ENCODE measurements around the gene BBS9.

BBS9 gene

GRCh38 chr7:33578881-33579672, 449.7 kb downstream of the BBS9 start:
- FAIRE-seq: no peak

GRCh38 chr7:33579673-33579960, 450.3 kb downstream of the BBS9 start:
- DNase-seq (ENCODE audit: extremely low spot score, insufficient read length, low read depth) (no peak), FAIRE-seq (no peak)

More at GRCh38 chr7:33578881-33579672, 449.7 kb downstream of the BBS9 start:
- no peak for DNase-seq (ENCODE audit: extremely low spot score, insufficient read length, low read depth)

GRCh38 chr7:33581236-33581635, 451.9 kb downstream of the BBS9 start:
- FAIRE-seq (no peak), DNase-seq (ENCODE audit: extremely low spot score, insufficient read length, low read depth) (no peak)

GRCh38 chr7:33582104-33582503, 452.7 kb downstream of the BBS9 start:
- FAIRE-seq (no peak), DNase-seq (ENCODE audit: extremely low spot score, insufficient read length, low read depth) (no peak)

GRCh38 chr7:33582533-33582932, 453.2 kb downstream of the BBS9 start:
- DNase-seq (ENCODE audit: extremely low spot score, insufficient read length, low read depth): no peak
- FAIRE-seq: no peak

GRCh38 chr7:33589911-33590310, 460.5 kb downstream of the BBS9 start:
- FAIRE-seq (no peak), DNase-seq (ENCODE audit: extremely low spot score, insufficient read length, low read depth) (no peak)

GRCh38 chr7:33590916-33591315, 461.6 kb downstream of the BBS9 start:
- FAIRE-seq: no peak

GRCh38 chr7:33591490-33591889, 462.1 kb downstream of the BBS9 start:
- FAIRE-seq (no peak), DNase-seq (ENCODE audit: extremely low spot score, insufficient read length, low read depth) (no peak)

More at GRCh38 chr7:33590916-33591315, 461.6 kb downstream of the BBS9 start:
- DNase-seq (ENCODE audit: extremely low spot score, insufficient read length, low read depth): no peak

GRCh38 chr7:33592718-33593117, 463.4 kb downstream of the BBS9 start:
- DNase-seq (ENCODE audit: extremely low spot score, insufficient read length, low read depth): no peak
- no peak for FAIRE-seq

- FAIRE-seq (no peak), DNase-seq (ENCODE audit: extremely low spot score, insufficient read length, low read depth) (no peak)
Measured at GRCh38 chr7:33593611-33594010, 464.2 kb downstream of the BBS9 start.

- FAIRE-seq (no peak), DNase-seq (ENCODE audit: extremely low spot score, insufficient read length, low read depth) (no peak)
Measured at GRCh38 chr7:33596686-33597085, 467.3 kb downstream of the BBS9 start.

GRCh38 chr7:33597181-33597580, 467.8 kb downstream of the BBS9 start:
- DNase-seq (ENCODE audit: extremely low spot score, insufficient read length, low read depth) (no peak), FAIRE-seq (no peak)

- FAIRE-seq (no peak), DNase-seq (ENCODE audit: extremely low spot score, insufficient read length, low read depth) (no peak)
Measured at GRCh38 chr7:33601101-33601500, 471.7 kb downstream of the BBS9 start.

GRCh38 chr7:33601884-33602283, 472.5 kb downstream of the BBS9 start:
- FAIRE-seq: no peak

GRCh38 chr7:33604056-33604455, 474.7 kb downstream of the BBS9 start:
- no peak for DNase-seq (ENCODE audit: extremely low spot score, insufficient read length, low read depth)
- FAIRE-seq: no peak

More at GRCh38 chr7:33601884-33602283, 472.5 kb downstream of the BBS9 start:
- no peak for DNase-seq (ENCODE audit: extremely low spot score, insufficient read length, low read depth)

- DNase-seq (ENCODE audit: extremely low spot score, insufficient read length, low read depth) (no peak), FAIRE-seq (no peak)
Measured at GRCh38 chr7:33610918-33611317, 481.6 kb downstream of the BBS9 start.

- no peak for FAIRE-seq
- DNase-seq (ENCODE audit: extremely low spot score, insufficient read length, low read depth): no peak
Measured at GRCh38 chr7:33612442-33612841, 483.1 kb downstream of the BBS9 start.

- FAIRE-seq: no peak
- DNase-seq (ENCODE audit: extremely low spot score, insufficient read length, low read depth): no peak
Measured at GRCh38 chr7:33614357-33615117, 485.2 kb downstream of the BBS9 start.

- FAIRE-seq (no peak), DNase-seq (ENCODE audit: extremely low spot score, insufficient read length, low read depth) (no peak)
Measured at GRCh38 chr7:33616752-33617151, 487.4 kb downstream of the BBS9 start.

GRCh38 chr7:33619264-33619663, 489.9 kb downstream of the BBS9 start:
- FAIRE-seq (no peak), DNase-seq (ENCODE audit: extremely low spot score, insufficient read length, low read depth) (no peak)

- DNase-seq (ENCODE audit: extremely low spot score, insufficient read length, low read depth): no peak
- no peak for FAIRE-seq
Measured at GRCh38 chr7:33623267-33623666, 493.9 kb downstream of the BBS9 start.

Measured in GM18507 (cell line).